GM23248 (cell line): ENCODE results near the gene CDK5. TPM values are rescaled to one million over a fixed set of nuclear protein-coding genes. Genes with fewer than 3 reads are reported as not detected.

ENCODE experiments used
- DNase-seq: peaks from one replicate; pipeline ENCODE4 v3.0.0-alpha.2; 2015
- H2AFZ ChIP-seq: fragments of 200-600 bp; sonication (generic); 2 replicates; pipeline ENCODE4 v1.6.1; 2016; ENCODE audit warnings: antibody characterized with exemption
- H3F3A ChIP-seq: fragments of 200-600 bp; sonication (generic); 2 replicates; pipeline ENCODE4 v1.6.1; 2016; ENCODE audit warnings: mild to moderate bottlenecking, antibody characterized with exemption, mixed run types; ENCODE audit not compliant: insufficient read depth
- H3K27ac ChIP-seq: fragments of 200-600 bp; sonication (generic); 2 replicates; pipeline ENCODE4 v1.5.1; 2016; ENCODE audit warnings: mild to moderate bottlenecking
- H3K27me3 ChIP-seq: fragments of 200-600 bp; sonication (generic); replicated peaks from 2 replicates; pipeline ENCODE4 v1.6.1; 2016; ENCODE audit warnings: mild to moderate bottlenecking; ENCODE audit not compliant: insufficient read depth
- H3K36me3 ChIP-seq: fragments of 200-600 bp; sonication (generic); 2 replicates; pipeline ENCODE4 v1.6.1; 2016; ENCODE audit warnings: low read depth, mild to moderate bottlenecking
- H3K4me1 ChIP-seq: fragments of 200-600 bp; sonication (generic); 2 replicates; pipeline ENCODE4 v1.6.1; 2016; ENCODE audit warnings: mild to moderate bottlenecking; ENCODE audit not compliant: insufficient read depth
- H3K4me2 ChIP-seq: fragments of 200-600 bp; sonication (generic); one replicate; pipeline ENCODE4 v1.6.1; 2016; ENCODE audit warnings: mild to moderate bottlenecking; ENCODE audit not compliant: unreplicated experiment
- H3K4me3 ChIP-seq: fragments of 200-600 bp; sonication (generic); 2 replicates; pipeline ENCODE4 v1.5.1; 2016; ENCODE audit warnings: mild to moderate bottlenecking
- H3K79me2 ChIP-seq: fragments of 200-600 bp; sonication (generic); 2 replicates; pipeline ENCODE4 v1.6.1; 2016; ENCODE audit warnings: mild to moderate bottlenecking; ENCODE audit not compliant: insufficient read depth
- H3K9ac ChIP-seq: fragments of 200-600 bp; sonication (generic); 2 replicates; pipeline ENCODE4 v1.6.1; 2016; ENCODE audit warnings: mild to moderate bottlenecking
- H3K9me2 ChIP-seq: fragments of 200-600 bp; sonication (generic); 2 replicates; pipeline ENCODE4 v1.6.1; 2016; ENCODE audit warnings: mixed run types, mild to moderate bottlenecking, moderate library complexity; ENCODE audit not compliant: insufficient read depth
- H3K9me3 ChIP-seq: fragments of 200-600 bp; sonication (generic); one replicate; pipeline ENCODE4 v1.6.1; 2017; ENCODE audit warnings: low read depth
- H4K20me1 ChIP-seq: fragments of 200-600 bp; sonication (generic); 2 replicates; pipeline ENCODE4 v1.6.0; 2016; ENCODE audit not compliant: insufficient read depth
- EZH2 ChIP-seq: fragments of 200-600 bp; sonication (generic); IDR thresholded peaks from 2 replicates; pipeline ENCODE4 v1.6.1; 2018; ENCODE audit warnings: antibody characterized with exemption, mild to moderate bottlenecking; ENCODE audit not compliant: insufficient read depth, poor library complexity, severe bottlenecking
- EZH2phosphoT487 ChIP-seq: fragments of 200-600 bp; sonication (generic); IDR thresholded peaks from 2 replicates; pipeline ENCODE4 v1.6.1; 2018; ENCODE audit warnings: antibody characterized with exemption, moderate library complexity, mild to moderate bottlenecking, low read depth; ENCODE audit not compliant: insufficient read depth
- WGBS, 2 experiments: methylation state at CpG; one replicate each; pipeline ENCODE4 v1.1.6; 2015 to 2017; ENCODE audit warnings: low lambda C conversion rate in 2 of 2, low coverage in 1 of 2; ENCODE audit errors: missing lambda C conversion rate in 2 of 2; 5-methylcytosine and 5-hydroxymethylcytosine counted together
- in situ Hi-C: fragments of 300-500 bp; cut with MboI; formaldehyde crosslinking; loops from 2 replicates; pipeline ENCODE4 v1.15.0; 2020
- polyA plus RNA-seq: library from polyadenylated mRNA; unstranded; fragments of >200 nt; fragmentation: Nextera tagmentation; extraction: Ambion mirVana; gene quantifications from 2 replicates; pipeline ENCODE4 v1.2.1, GENCODE V29; 2016
- total RNA-seq: library from RNA; depleted of rRNA; stranded (reverse); fragments of >200 nt; shearing (Covaris generic); gene quantifications from 2 replicates; pipeline ENCODE4 v1.2.3, GENCODE V29; 2014

Gene CDK5
- total and polyA plus RNA-seq, 2 experiments from 2014 or later: 27.6 to 27.7 TPM

GRCh38 chr7:151070574-151070960 is 12.9 kb upstream of the CDK5 start:
- no peaks in the 10 kb centered on the region for H3K27me3 ChIP-seq
- H3K4me3 ChIP-seq: no peak overlapping the region
- H3K79me2 ChIP-seq: peaks cover 2% of the 10 kb centered on the region; the same call in 1 of the 2 replicates
- H3K9me3 ChIP-seq: no peaks in the 10 kb centered on the region
- no peak overlapping the region for H3K4me2 ChIP-seq
- peaks cover 8% of the 10 kb centered on the region; the same call in 1 of the 2 replicates for H3K36me3 ChIP-seq
- no peaks in the 10 kb centered on the region for H3F3A ChIP-seq
- H2AFZ ChIP-seq: no peak overlapping the region
- no peaks in the 10 kb centered on the region for H3K9me2 ChIP-seq
- no peak for TF ChIP-seq EZH2phosphoT487
- TF ChIP-seq EZH2: no peak
- no peak for DNase-seq
- WGBS, 2 experiments: 91 to 94% methylated on average over 10 to 15 of the region's 15 CpGs
- no peaks in the 10 kb centered on the region for H4K20me1 ChIP-seq
- no peak overlapping the region for H3K9ac ChIP-seq
- no peaks in the 10 kb centered on the region for H3K4me1 ChIP-seq
- in situ Hi-C loops: no loop called here
- no peak overlapping the region for H3K27ac ChIP-seq

- Histone ChIP-seq H3K4me2 (no peak overlapping the region), H3K4me3 (no peak overlapping the region), H3K9me3 (no peaks in the 10 kb centered on the region), H2AFZ (no peak overlapping the region), H3K9ac (no peak overlapping the region), H3K9me2 (no peaks in the 10 kb centered on the region), H3K79me2 (peaks cover 8% of the 10 kb centered on the region), H3K4me1 (no peaks in the 10 kb centered on the region), H3K27me3 (no peaks in the 10 kb centered on the region), H4K20me1 (no peaks in the 10 kb centered on the region), H3F3A (no peaks in the 10 kb centered on the region), H3K27ac (no peak overlapping the region), H3K36me3 (peaks cover 8% of the 10 kb centered on the region; the same call in 1 of the 2 replicates)
- WGBS, 2 experiments: 78 to 79% methylated on average over 15 to 17 of the region's 17 CpGs
- in situ Hi-C loops: no loop called here
- no peak for TF ChIP-seq EZH2
- TF ChIP-seq EZH2phosphoT487: no peak
- no peak for DNase-seq
These were observed 12.3 kb upstream of the CDK5 start for GRCh38 chr7:151069841-151070573.

GRCh38 chr7:151068069-151068773 is 10.5 kb upstream of the CDK5 start:
- Histone ChIP-seq H3K4me2 (no peak overlapping the region), H3K9me3 (no peaks in the 10 kb centered on the region), H3K79me2 (peaks cover 24% of the 10 kb centered on the region), H4K20me1 (no peaks in the 10 kb centered on the region; the same call in 1 of the 2 replicates), H3K4me1 (peaks cover 6% of the 10 kb centered on the region), H2AFZ (no peak overlapping the region), H3K4me3 (no peak overlapping the region), H3K9me2 (no peaks in the 10 kb centered on the region), H3F3A (no peaks in the 10 kb centered on the region), H3K27me3 (no peaks in the 10 kb centered on the region), H3K36me3 (peaks cover 8% of the 10 kb centered on the region; the same call in 1 of the 2 replicates), H3K9ac (no peak overlapping the region), H3K27ac (no peak overlapping the region)
- no peak for DNase-seq
- TF ChIP-seq EZH2phosphoT487: no peak
- no peak for TF ChIP-seq EZH2
- WGBS, 2 experiments: 80 to 82% methylated on average over 12 of the region's 12 CpGs
- in situ Hi-C loops: no loop called here

- Histone ChIP-seq H3K9me2 (no peaks in the 10 kb centered on the region), H3K27me3 (no peaks in the 10 kb centered on the region), H3K9me3 (no peaks in the 10 kb centered on the region), H2AFZ (no peak overlapping the region), H4K20me1 (no peaks in the 10 kb centered on the region; the same call in 1 of the 2 replicates), H3K4me2 (no peak overlapping the region), H3K4me3 (no peak overlapping the region), H3K36me3 (peaks cover 8% of the 10 kb centered on the region; the same call in 1 of the 2 replicates), H3K27ac (no peak overlapping the region), H3F3A (no peaks in the 10 kb centered on the region; the same call in 1 of the 2 replicates), H3K4me1 (peaks cover 19% of the 10 kb centered on the region), H3K79me2 (peaks cover 31% of the 10 kb centered on the region), H3K9ac (no peak overlapping the region)
- TF ChIP-seq EZH2phosphoT487: no peak
- no peak for TF ChIP-seq EZH2
- in situ Hi-C loops: no loop called here
- 91 to 93% methylated on average over 26 to 37 of the region's 39 CpGs for WGBS, 2 experiments
- DNase-seq: no peak
These were observed 8.7 kb upstream of the CDK5 start for GRCh38 chr7:151066273-151066974.
